A549 (cell line): ENCODE measurements around the gene GUK1. TPM values are rescaled to one million over a fixed set of nuclear protein-coding genes. Genes with fewer than 3 reads are reported as not detected.

Experiments used
- ATAC-seq, 2 experiments: fragments of 200-7000 bp in 1 of 2; fragments of >200 bp in 1 of 2; cut with Nextera tagmentation in 1 of 2; cut with Tn5 transposase in 1 of 2; 3 replicates each; pipeline versions ENCODE4 v1.8.0 to v1.9.1; 2018 to 2020; ENCODE audit warnings: mild to moderate bottlenecking in 1 of 2, moderate library complexity in 1 of 2
- CTCF ChIA-PET: fragments of 300-600 bp; sonication (Branson Sonifier 250); formaldehyde crosslinking; extraction: SDS; loops from one replicate; lab custom pipeline; 2021; ENCODE audit warnings: antibody characterized with exemption, inconsistent platforms; lab: Yijun Ruan, JAX
- POLR2A ChIA-PET: fragments of 350-600 bp; formaldehyde crosslinking; extraction: SDS; loops from one replicate; lab custom pipeline; 2021; ENCODE audit warnings: antibody characterized with exemption, inconsistent platforms; lab: Yijun Ruan, JAX
- DNase-seq, 2 experiments: peaks; one replicate each; pipeline versions ENCODE4 v3.0.0 to v3.0.0-alpha.2; 2011 to 2016; ENCODE audit warnings: low read depth in 1 of 2, low spot score in 1 of 2
- FAIRE-seq: peaks from 2 replicates; lab custom pipeline; 2011; peaks lifted over from hg19 to GRCh38; lab: Jason Lieb, UNC
- H3K27ac ChIP-seq, 2 experiments: fragments of >200 bp; sonication (Bioruptor Twin); formaldehyde crosslinking; 3 replicates each; pipeline ENCODE4 v1.5.1; 2016 to 2017
- H3K4me1 ChIP-seq: fragments of >200 bp; sonication (Bioruptor Twin); formaldehyde crosslinking; 3 replicates; pipeline ENCODE4 v1.6.1; 2016
- H3K4me2 ChIP-seq: fragments of >200 bp; sonication (Bioruptor Twin); formaldehyde crosslinking; 3 replicates; pipeline ENCODE4 v1.6.1; 2016
- H3K4me3 ChIP-seq: fragments of >200 bp; sonication (Bioruptor Twin); formaldehyde crosslinking; 3 replicates; pipeline ENCODE4 v1.5.1; 2016
- H3K9me3 ChIP-seq: fragments of >200 bp; sonication (Bioruptor Twin); formaldehyde crosslinking; 3 replicates; pipeline ENCODE4 v1.6.1; 2016
- CBX2 ChIP-seq: fragments of 200-600 bp; sonication (generic); IDR thresholded peaks from 2 replicates; pipeline ENCODE4 v1.6.1; 2016; ENCODE audit warnings: low read depth, mild to moderate bottlenecking, borderline replicate concordance
- CHD4 ChIP-seq: fragments of 200-600 bp; sonication (generic); IDR thresholded peaks from 2 replicates; pipeline ENCODE4 v1.6.1; 2016; ENCODE audit warnings: antibody characterized with exemption, mild to moderate bottlenecking, borderline replicate concordance
- EHMT2 ChIP-seq: fragments of 200-600 bp; sonication (generic); IDR thresholded peaks from 2 replicates; pipeline ENCODE4 v1.6.1; 2016; ENCODE audit warnings: antibody characterized with exemption, low read depth, mild to moderate bottlenecking, moderate library complexity
- ESRRA ChIP-seq: fragments of 150-350 bp; IDR thresholded peaks from 2 replicates; pipeline ENCODE4 v1.6.1; 2014; ENCODE audit warnings: mild to moderate bottlenecking, low read length, borderline replicate concordance
- FOXS1 ChIP-seq: fragments of 250-450 bp; sonication (Bioruptor Pico); IDR thresholded peaks from 2 replicates; pipeline ENCODE4 v1.5.0; 2020; ENCODE audit warnings: mild to moderate bottlenecking, moderate library complexity
- HEYL ChIP-seq: fragments of 250-450 bp; sonication (Bioruptor Pico); IDR thresholded peaks from 2 replicates; pipeline ENCODE4 v1.8.0; 2021; ENCODE audit warnings: mild to moderate bottlenecking, moderate library complexity
- HMGXB4 ChIP-seq: fragments of 250-450 bp; sonication (Bioruptor Pico); IDR thresholded peaks from 2 replicates; pipeline ENCODE4 v1.5.0; 2021; ENCODE audit warnings: mild to moderate bottlenecking, moderate library complexity, borderline replicate concordance
- HOXB5 ChIP-seq: fragments of 250-450 bp; sonication (Bioruptor Pico); IDR thresholded peaks from 2 replicates; pipeline ENCODE4 v1.5.0; 2020; ENCODE audit warnings: mild to moderate bottlenecking, moderate library complexity
- JUN ChIP-seq, 2 experiments: fragments of >200 bp; sonication (Bioruptor Twin); formaldehyde crosslinking; IDR thresholded peaks; 2 replicates in 1 of 2; 3 replicates in 1 of 2; pipeline ENCODE4 v1.6.1; 2016 to 2017
- JUNB ChIP-seq: fragments of >200 bp; sonication (Bioruptor Twin); formaldehyde crosslinking; IDR thresholded peaks from 2 replicates; pipeline ENCODE4 v1.6.1; 2016
- MAFK ChIP-seq: fragments of 450-650 bp; IDR thresholded peaks from 2 replicates; pipeline ENCODE4 v1.6.1; 2014; ENCODE audit not compliant: partially characterized antibody
- MAX ChIP-seq: IDR thresholded peaks from 2 replicates; pipeline ENCODE4 v1.6.1; 2012
- MAZ ChIP-seq: fragments of 150-350 bp; IDR thresholded peaks from 2 replicates; pipeline ENCODE4 v1.6.1; 2014; ENCODE audit warnings: antibody characterized with exemption, low read depth, low read length, borderline replicate concordance
- POLR2A ChIP-seq: IDR thresholded peaks from 2 replicates; pipeline ENCODE4 v1.6.1; 2012; ENCODE audit warnings: mild to moderate bottlenecking, low read length
- POLR2AphosphoS2 ChIP-seq: conservative IDR thresholded peaks from 2 replicates; pipeline ENCODE4 v1.6.1; 2012; ENCODE audit warnings: low read length, improper control_type of control experiment, inconsistent platforms
- RCOR1 ChIP-seq: fragments of 150-350 bp; IDR thresholded peaks from 2 replicates; pipeline ENCODE4 v1.6.1; 2014; ENCODE audit warnings: antibody characterized with exemption, low read length, low read depth
- RFX5 ChIP-seq: fragments of 450-650 bp; IDR thresholded peaks from 2 replicates; pipeline ENCODE4 v1.7.1; 2014; ENCODE audit warnings: antibody characterized with exemption, mild to moderate bottlenecking, moderate library complexity
- ZNF302 ChIP-seq: fragments of 250-450 bp; sonication (Bioruptor Pico); IDR thresholded peaks from 2 replicates; pipeline ENCODE4 v1.9.0; 2021; ENCODE audit warnings: inconsistent platforms, mild to moderate bottlenecking, moderate library complexity
- WGBS: methylation state at CpG from one replicate; pipeline ENCODE4 v1.1.6; 2017; ENCODE audit errors: missing lambda C conversion rate; 5-methylcytosine and 5-hydroxymethylcytosine counted together
- polyA plus RNA-seq, 4 experiments: library from polyadenylated mRNA; depleted of rRNA in 3 of 4; stranded (reverse); fragments of >200 nt; fragmentation: RNase III in 1 of 4; extraction: RNeasy Plus Mini Kit Qiagen cat#74134 plus additional on column Dnase treatment in 1 of 4; gene quantifications; 2 replicates in 3 of 4; 3 replicates in 1 of 4; pipeline ENCODE4 v1.2.3, GENCODE V29; 2011 to 2017
- TF ChIP-seq, protein P1 (sequence below): fragments of 200-600 bp; sonication (generic); IDR thresholded peaks from 2 replicates; pipeline ENCODE4 v1.6.1; 2016; ENCODE audit warnings: antibody characterized with exemption, mild to moderate bottlenecking, moderate library complexity

GUK1 gene
- polyA plus RNA-seq, 2 of the 4 experiments (the other 2 are of a cell fraction), result 88.9 to 106 TPM

DNA sequence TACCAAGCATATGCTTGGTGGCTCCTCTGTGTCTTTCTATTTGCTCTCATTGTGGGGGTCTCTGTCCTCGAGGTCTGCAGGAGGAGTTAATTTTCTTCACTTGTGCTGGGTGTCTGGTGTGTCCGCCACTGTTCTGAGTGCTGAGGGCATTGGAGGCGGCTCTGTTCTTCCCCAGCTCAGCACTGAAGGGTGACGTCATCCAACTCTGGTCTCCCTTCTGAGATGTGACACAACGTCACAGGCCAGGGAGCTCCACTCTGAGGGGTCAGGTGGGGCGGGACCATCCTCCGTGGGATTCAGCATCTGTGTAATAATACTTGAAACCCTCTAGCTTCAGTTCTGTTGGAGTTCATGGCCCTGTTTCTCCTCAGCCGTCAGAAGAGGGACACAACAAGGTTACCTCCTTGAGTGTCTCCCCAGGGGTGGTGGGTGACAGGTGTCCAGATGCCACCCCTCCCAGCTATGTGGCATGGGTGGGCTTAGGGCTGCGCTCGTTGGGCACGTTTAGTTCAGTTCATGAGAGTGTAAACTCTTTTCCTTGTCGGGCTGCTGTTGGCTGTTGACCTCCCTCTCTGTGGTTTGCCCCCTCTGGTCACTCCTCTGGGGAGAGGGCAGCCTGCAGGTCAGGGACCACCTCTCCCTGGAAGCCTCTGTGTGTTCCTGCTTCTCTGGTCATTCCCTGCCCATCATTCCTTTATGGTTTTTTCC is 28.6 kb downstream of the GUK1 start (continued):
- TF ChIP-seq MAFK (no peak), FOXS1 (CRISPR knock-in tag) (no peak), CBX2 (no peak)

DNA sequence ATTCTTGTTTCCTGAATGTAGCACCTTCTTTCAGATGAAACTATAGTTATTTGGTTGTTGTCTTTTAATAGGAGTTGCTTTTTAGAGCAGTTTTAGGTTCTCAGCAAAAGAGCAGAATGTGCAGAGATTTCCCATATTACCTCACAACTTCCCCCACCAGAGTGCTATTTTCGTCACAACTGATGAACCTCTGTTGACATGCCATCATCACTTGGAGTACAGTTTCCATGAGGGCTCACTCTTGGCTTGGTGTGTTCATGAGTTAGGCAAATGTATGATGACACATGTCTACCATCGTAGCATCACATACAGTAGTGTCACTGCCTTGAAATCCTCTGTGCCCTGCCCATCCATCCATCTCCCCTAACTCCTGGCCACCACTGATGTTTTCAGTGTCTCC is 29.3 kb downstream of the GUK1 start:
- ChIA-PET POLR2A (no interaction called here), CTCF (interaction anchor here (0.9 to 7.4 kb wide), 4 partner anchors 15 to 407 kb away, joined by 3 to 89 read pairs (median 26); no protein-coding TSS in a partner anchor)
- H3K4me2 ChIP-seq, result no peak overlapping the region
- peaks cover 15% of the 10 kb centered on the region; the same call in 2 of the 3 replicates for H3K4me1 ChIP-seq
- no peak for TF ChIP-seq POLR2A
- H3K4me3 ChIP-seq, result no peak overlapping the region
- no peak for FAIRE-seq
- no peak for ATAC-seq
- 76% methylated on average over 2 of the region's 2 CpGs for WGBS
- H3K27ac ChIP-seq, result no peak overlapping the region
- no peaks in the 10 kb centered on the region for H3K9me3 ChIP-seq
- DNase-seq, result no peak

DNA sequence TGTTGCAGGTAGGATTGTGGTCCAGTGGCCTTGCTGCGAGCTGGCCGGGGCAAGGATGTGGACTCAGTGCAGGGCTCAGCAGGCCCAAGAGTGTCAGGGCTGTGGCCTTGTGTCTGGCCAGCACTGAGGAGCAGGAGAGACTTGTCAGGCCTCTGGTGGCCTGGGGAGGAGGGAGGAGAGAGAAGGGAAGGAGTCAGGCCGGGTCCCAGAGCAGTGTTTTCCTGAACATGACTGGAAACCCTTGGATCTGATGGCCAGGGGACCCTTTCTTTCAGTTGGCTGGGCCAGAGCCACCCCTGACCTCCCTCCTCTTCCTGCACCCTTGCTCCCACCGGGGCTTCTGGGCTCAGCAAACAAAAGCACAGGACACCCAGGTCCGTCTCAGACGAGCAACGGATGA is 30.6 kb downstream of the GUK1 start:
- Histone ChIP-seq H3K27ac (no peak overlapping the region), H3K9me3 (no peaks in the 10 kb centered on the region), H3K4me3 (no peak overlapping the region), H3K4me2 (no peak overlapping the region), H3K4me1 (peaks cover 9% of the 10 kb centered on the region; the same call in 1 of the 3 replicates)
- no peak for FAIRE-seq
- 74% methylated on average over 7 of the region's 7 CpGs for WGBS
- POLR2A ChIA-PET, result no interaction called here
- no peak for DNase-seq
- no peak for TF ChIP-seq CHD4
- no peak for TF ChIP-seq JUNB
- no peak for TF ChIP-seq EHMT2
- no peak for TF ChIP-seq RCOR1
- TF ChIP-seq MAX, result no peak
- no peak for TF ChIP-seq JUN (IDR thresholded peaks at IDR 0.05)
- TF ChIP-seq ESRRA, result no peak
- no peak for TF ChIP-seq POLR2AphosphoS2
- no peak for TF ChIP-seq ZNF302
- no peak for TF ChIP-seq MAZ
- TF ChIP-seq, protein P1, sequence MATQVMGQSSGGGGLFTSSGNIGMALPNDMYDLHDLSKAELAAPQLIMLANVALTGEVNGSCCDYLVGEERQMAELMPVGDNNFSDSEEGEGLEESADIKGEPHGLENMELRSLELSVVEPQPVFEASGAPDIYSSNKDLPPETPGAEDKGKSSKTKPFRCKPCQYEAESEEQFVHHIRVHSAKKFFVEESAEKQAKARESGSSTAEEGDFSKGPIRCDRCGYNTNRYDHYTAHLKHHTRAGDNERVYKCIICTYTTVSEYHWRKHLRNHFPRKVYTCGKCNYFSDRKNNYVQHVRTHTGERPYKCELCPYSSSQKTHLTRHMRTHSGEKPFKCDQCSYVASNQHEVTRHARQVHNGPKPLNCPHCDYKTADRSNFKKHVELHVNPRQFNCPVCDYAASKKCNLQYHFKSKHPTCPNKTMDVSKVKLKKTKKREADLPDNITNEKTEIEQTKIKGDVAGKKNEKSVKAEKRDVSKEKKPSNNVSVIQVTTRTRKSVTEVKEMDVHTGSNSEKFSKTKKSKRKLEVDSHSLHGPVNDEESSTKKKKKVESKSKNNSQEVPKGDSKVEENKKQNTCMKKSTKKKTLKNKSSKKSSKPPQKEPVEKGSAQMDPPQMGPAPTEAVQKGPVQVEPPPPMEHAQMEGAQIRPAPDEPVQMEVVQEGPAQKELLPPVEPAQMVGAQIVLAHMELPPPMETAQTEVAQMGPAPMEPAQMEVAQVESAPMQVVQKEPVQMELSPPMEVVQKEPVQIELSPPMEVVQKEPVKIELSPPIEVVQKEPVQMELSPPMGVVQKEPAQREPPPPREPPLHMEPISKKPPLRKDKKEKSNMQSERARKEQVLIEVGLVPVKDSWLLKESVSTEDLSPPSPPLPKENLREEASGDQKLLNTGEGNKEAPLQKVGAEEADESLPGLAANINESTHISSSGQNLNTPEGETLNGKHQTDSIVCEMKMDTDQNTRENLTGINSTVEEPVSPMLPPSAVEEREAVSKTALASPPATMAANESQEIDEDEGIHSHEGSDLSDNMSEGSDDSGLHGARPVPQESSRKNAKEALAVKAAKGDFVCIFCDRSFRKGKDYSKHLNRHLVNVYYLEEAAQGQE, result no peak
- ATAC-seq, result no peak
- CTCF ChIA-PET, result interaction anchor here (2.1 kb wide), 1 partner anchor 40 kb away, joined by 5 read pairs; no protein-coding TSS in a partner anchor

DNA sequence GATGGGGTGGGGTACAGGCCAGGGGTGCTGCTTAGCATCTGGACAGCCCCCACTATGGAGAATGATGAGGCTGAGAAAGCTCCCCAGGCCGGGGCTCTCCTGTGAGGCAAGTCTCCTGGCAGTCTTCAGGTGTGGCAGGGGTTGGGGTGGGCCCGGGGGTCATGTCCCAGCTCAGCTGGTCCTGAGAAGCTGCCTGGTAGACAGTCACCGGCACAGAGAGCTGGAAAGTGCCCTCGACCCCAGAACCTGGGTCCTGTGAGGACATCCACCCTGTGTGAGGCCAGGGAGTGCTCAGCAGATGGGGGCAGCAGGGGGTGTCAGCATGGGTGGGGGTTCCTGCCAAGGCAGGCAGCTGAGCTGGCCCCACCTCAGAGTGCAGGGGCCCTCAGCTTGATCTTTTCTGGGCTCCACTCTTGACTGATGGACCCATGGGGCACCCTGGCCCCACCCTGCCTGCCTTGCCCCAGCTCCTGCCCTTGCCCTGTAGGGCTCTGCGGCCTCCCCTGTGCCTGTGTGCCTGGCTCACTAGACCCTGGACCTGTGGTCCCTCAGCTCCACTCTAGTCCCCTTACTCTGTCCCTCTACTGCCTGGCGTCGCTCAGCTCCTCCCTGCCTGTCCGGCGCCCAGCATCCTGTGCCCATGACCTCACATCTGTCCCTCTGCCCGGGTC is 31.3 kb downstream of the GUK1 start:
- no peak for FAIRE-seq
- Histone ChIP-seq H3K27ac (no peak overlapping the region), H3K4me3 (no peak overlapping the region), H3K9me3 (no peaks in the 10 kb centered on the region), H3K4me1 (peaks cover 9% of the 10 kb centered on the region; the same call in 1 of the 3 replicates), H3K4me2 (no peak overlapping the region)
- ATAC-seq, result no peak
- ChIA-PET POLR2A (no interaction called here), CTCF (interaction anchor here (2.1 kb wide), 1 partner anchor 41 kb away, joined by 5 read pairs; no protein-coding TSS in a partner anchor)
- DNase-seq, result no peak
- TF ChIP-seq EHMT2 (no peak), POLR2A (no peak), POLR2AphosphoS2 (no peak), HOXB5 (CRISPR knock-in tag) (no peak), HEYL (CRISPR knock-in tag) (no peak), HMGXB4 (CRISPR knock-in tag) (no peak), RFX5 (no peak)
- 76% methylated on average over 8 of the region's 10 CpGs for WGBS
